Liver (tissue), 9 donors: Measurements from ENCODE around the gene TNFRSF25. TPM values are rescaled to one million over a fixed set of nuclear protein-coding genes. Genes with fewer than 3 reads are reported as not detected.

Source experiments
- DNase-seq: peaks from one replicate; pipeline ENCODE4 v3.0.0-alpha.2; 2017; ENCODE audit warnings: low spot score
- H3K27ac ChIP-seq, 2 donors: one replicate each; pipeline ENCODE4 v1.7.0; 2013; ENCODE audit warnings: inconsistent platforms in 2 of 2, low read length in 2 of 2, control low read depth in 1 of 2, low read depth in 1 of 2, mild to moderate bottlenecking in 1 of 2
- H3K27me3 ChIP-seq, 4 donors: one replicate each; pipeline versions ENCODE4 v1.6.1 to v1.7.0; 2013; ENCODE audit warnings: low read length in 3 of 4, inconsistent platforms in 1 of 4, mild to moderate bottlenecking in 1 of 4, moderate library complexity in 1 of 4; ENCODE audit not compliant: control insufficient read depth in 4 of 4, insufficient read depth in 4 of 4
- H3K36me3 ChIP-seq, 4 donors: one replicate each; pipeline versions ENCODE4 v1.6.1 to v1.7.0; 2013; ENCODE audit warnings: low read length in 3 of 4, mild to moderate bottlenecking in 3 of 4, low read depth in 1 of 4, moderate library complexity in 1 of 4; ENCODE audit not compliant: control insufficient read depth in 4 of 4, insufficient read depth in 3 of 4
- H3K4me1 ChIP-seq, 4 donors: one replicate each; pipeline versions ENCODE4 v1.6.1 to v1.7.0; 2013; ENCODE audit warnings: low read length in 3 of 4, mild to moderate bottlenecking in 3 of 4, moderate library complexity in 1 of 4; ENCODE audit not compliant: control insufficient read depth in 4 of 4, insufficient read depth in 4 of 4
- H3K4me3 ChIP-seq, 3 donors: one replicate each; pipeline versions ENCODE4 v1.6.1 to v1.7.0; 2013; ENCODE audit warnings: low read length in 3 of 3, control low read depth in 1 of 3, low read depth in 1 of 3, mild to moderate bottlenecking in 1 of 3
- H3K9ac ChIP-seq, 2 donors: one replicate each; pipeline ENCODE4 v1.7.0; 2013; ENCODE audit warnings: low read length in 2 of 2, mild to moderate bottlenecking in 2 of 2, moderate library complexity in 2 of 2, control low read depth in 1 of 2, low read depth in 1 of 2
- H3K9me3 ChIP-seq, 4 donors: one replicate each; pipeline versions ENCODE4 v1.6.1 to v1.7.0; 2013; ENCODE audit warnings: low read length in 3 of 4; ENCODE audit not compliant: control insufficient read depth in 4 of 4
- ATF3 ChIP-seq: IDR thresholded peaks from 2 replicates; pipeline ENCODE4 v1.6.1; 2016; ENCODE audit warnings: antibody characterized with exemption
- CTCF ChIP-seq: fragments of 150-350 bp; IDR thresholded peaks from 2 replicates; pipeline ENCODE4 v1.5.1; 2017; ENCODE audit warnings: improper control_type of control experiment, low read depth, low read length; ENCODE audit not compliant: missing input control
- EGR1 ChIP-seq, 2 donors: IDR thresholded peaks; 2 replicates each; pipeline ENCODE4 v1.6.1; 2016 to 2018; ENCODE audit warnings: antibody characterized with exemption in 2 of 2, low read depth in 2 of 2
- FOXA1 ChIP-seq: IDR thresholded peaks from 2 replicates; pipeline ENCODE4 v1.6.1; 2016; ENCODE audit warnings: antibody characterized with exemption
- FOXA2 ChIP-seq: IDR thresholded peaks from 2 replicates; pipeline ENCODE4 v1.6.1; 2016; ENCODE audit warnings: antibody characterized with exemption
- GABPA ChIP-seq, 2 donors: IDR thresholded peaks in 1 of 2; conservative IDR thresholded peaks in 1 of 2; 2 replicates each; pipeline ENCODE4 v1.6.1; 2016; ENCODE audit warnings: antibody characterized with exemption in 2 of 2, mild to moderate bottlenecking in 1 of 2, moderate library complexity in 1 of 2
- HNF4G ChIP-seq: IDR thresholded peaks from 2 replicates; pipeline ENCODE4 v1.6.1; 2016; ENCODE audit warnings: antibody characterized with exemption
- JUND ChIP-seq, 2 donors: IDR thresholded peaks; 2 replicates each; pipeline ENCODE4 v1.6.1; 2016; ENCODE audit warnings: antibody characterized with exemption in 2 of 2
- MAX ChIP-seq: IDR thresholded peaks from 2 replicates; pipeline ENCODE4 v1.6.1; 2016; ENCODE audit warnings: antibody characterized with exemption
- NR2F2 ChIP-seq: IDR thresholded peaks from 2 replicates; pipeline ENCODE4 v1.6.1; 2016; ENCODE audit warnings: antibody characterized with exemption
- RAD21 ChIP-seq, 2 donors: IDR thresholded peaks; 2 replicates each; pipeline ENCODE4 v1.6.1; 2016; ENCODE audit warnings: antibody characterized with exemption in 2 of 2, mild to moderate bottlenecking in 2 of 2
- REST ChIP-seq: IDR thresholded peaks from 2 replicates; pipeline ENCODE4 v1.6.1; 2016; ENCODE audit warnings: antibody characterized with exemption, mild to moderate bottlenecking
- RXRA ChIP-seq, 2 donors: IDR thresholded peaks; 2 replicates each; pipeline ENCODE4 v1.6.1; 2017 to 2018; ENCODE audit warnings: antibody characterized with exemption in 2 of 2, mild to moderate bottlenecking in 1 of 2
- SP1 ChIP-seq: IDR thresholded peaks from 2 replicates; pipeline ENCODE4 v1.6.1; 2018; ENCODE audit warnings: antibody characterized with exemption, mild to moderate bottlenecking
- TAF1 ChIP-seq: conservative IDR thresholded peaks from 2 replicates; pipeline ENCODE4 v1.6.1; 2016; ENCODE audit warnings: antibody characterized with exemption, mild to moderate bottlenecking
- YY1 ChIP-seq: IDR thresholded peaks from 2 replicates; pipeline ENCODE4 v1.6.1; 2016; ENCODE audit warnings: antibody characterized with exemption, mild to moderate bottlenecking
- ZBTB33 ChIP-seq: IDR thresholded peaks from 2 replicates; pipeline ENCODE4 v1.6.1; 2016; ENCODE audit warnings: antibody characterized with exemption
- WGBS: extraction: QIAGEN DNeasy Blood & Tissue Kit; methylation state at CpG from one replicate; pipeline ENCODE4 v1.1.7; 2013; 5-methylcytosine and 5-hydroxymethylcytosine counted together
- polyA plus RNA-seq, 2 donors: library from polyadenylated mRNA; stranded (reverse) in 1 of 2; unstranded in 1 of 2; fragments of 200-250 nt in 1 of 2; fragments of >200 nt in 1 of 2; fragmentation: Nextera tagmentation in 1 of 2; extraction: Ambion mirVana in 1 of 2; gene quantifications; one replicate each; pipeline versions ENCODE4 v1.2.1 to v1.2.3, GENCODE V29; 2013 to 2015
- total RNA-seq, 2 donors: library from RNA; depleted of rRNA; stranded (reverse); fragments of >200 nt; gene quantifications; one replicate each; pipeline ENCODE4 v1.2.3, GENCODE V29; 2014
- donor health status: healthy.
- donor health status: healthy.
- donor health status: healthy.
- donor health status: healthy.
- donor health status: healthy.

The TNFRSF25 gene
- total and polyA plus RNA-seq, 4 donors, result 0.78 to 2.6 (median 2.0) TPM

GRCh38 chr1:6488602-6489382 is 22.8 kb upstream of the TNFRSF25 start:
- no peaks in the 10 kb centered on the region for H3K27me3 ChIP-seq
- H3K36me3 ChIP-seq, result no peaks in the 10 kb centered on the region
- no peak overlapping the region for H3K27ac ChIP-seq
- no peak for TF ChIP-seq MAX
- no peak for TF ChIP-seq ATF3
- no peak for TF ChIP-seq FOXA2
- TF ChIP-seq TAF1, result no peak
- no peak for TF ChIP-seq EGR1 (IDR thresholded peaks at IDR 0.05; ENCODE audit: low read depth in 2 of 2)
- no peak for TF ChIP-seq FOXA1
- no peak for TF ChIP-seq JUND (IDR thresholded peaks at IDR 0.05)
- TF ChIP-seq RAD21 (IDR thresholded peaks at IDR 0.05), result no peak
- TF ChIP-seq ZBTB33, result no peak
- no peak for TF ChIP-seq SP1
- TF ChIP-seq GABPA (IDR thresholded peaks at IDR 0.05 in 1 of 2, conservative IDR thresholded peaks at IDR 0.05 in 1 of 2), result no peak
- no peak for TF ChIP-seq RXRA (IDR thresholded peaks at IDR 0.05)
- TF ChIP-seq NR2F2, result no peak
- TF ChIP-seq REST, result no peak
- no peak for TF ChIP-seq YY1
- no peak for TF ChIP-seq CTCF
- no peak for TF ChIP-seq HNF4G
- no peak overlapping the region for H3K9ac ChIP-seq
- DNase-seq, result no peak
- H3K9me3 ChIP-seq, result no peaks in the 10 kb centered on the region
- H3K4me3 ChIP-seq, result no peak overlapping the region
- H3K4me1 ChIP-seq, result peaks cover 6 to 29% (median 15%) of the 10 kb centered on the region in 4 donors
- WGBS, result 82% methylated on average over 13 of the region's 13 CpGs
